Neuron (in vitro differentiated cells): ENCODE data around the gene ADRA2B.
"Not testable (repeated sequence)": the region's sequence is repeated elsewhere in the genome, so short reads cannot be mapped to it uniquely, and the experiment has no call there.

Experiments
- H2AFZ ChIP-seq: one replicate; pipeline ENCODE4 v1.6.1; 2013; ENCODE audit warnings: low read depth, mild to moderate bottlenecking, inconsistent platforms, low read length, moderate library complexity
- H3K27me3 ChIP-seq: one replicate; pipeline ENCODE4 v1.6.1; 2013; ENCODE audit warnings: low read length; ENCODE audit not compliant: insufficient read depth
- H3K36me3 ChIP-seq: one replicate; pipeline ENCODE4 v1.6.1; 2013; ENCODE audit warnings: low read length; ENCODE audit not compliant: insufficient read depth
- H3K4me1 ChIP-seq: one replicate; pipeline ENCODE4 v1.6.1; 2013; ENCODE audit warnings: low read length; ENCODE audit not compliant: insufficient read depth
- H3K4me3 ChIP-seq: 2 replicates; pipeline ENCODE4 v1.5.1; 2013; ENCODE audit warnings: mild to moderate bottlenecking, low read length, moderate library complexity
- H3K9me3 ChIP-seq: one replicate; pipeline ENCODE4 v1.6.1; 2013; ENCODE audit warnings: low read length

Gene ADRA2B

DNA sequence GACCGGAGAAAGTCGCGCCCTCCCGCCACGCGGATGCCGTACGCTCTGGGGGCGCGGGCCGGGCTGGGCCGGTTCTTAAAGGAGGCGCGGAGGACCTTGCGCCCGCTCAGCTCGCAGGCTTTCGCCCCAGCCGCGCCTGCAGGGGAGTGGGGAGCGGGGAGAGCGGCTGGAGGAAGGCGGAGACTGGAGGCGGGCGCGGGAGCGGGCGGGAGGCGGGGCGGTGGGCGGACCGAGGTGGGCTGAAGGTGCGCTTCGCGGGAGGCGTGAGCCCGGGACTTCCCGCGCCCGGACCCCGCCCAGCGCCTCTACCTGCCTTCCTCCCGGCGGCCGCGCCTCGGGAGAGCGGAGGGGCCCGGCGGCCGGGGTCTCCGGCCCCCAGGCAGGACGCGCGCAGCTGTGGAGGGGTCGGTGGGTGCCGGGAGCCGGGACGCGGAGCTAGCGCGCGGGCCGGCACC, at the start of gene ADRA2B:
ADRA2B (minus strand) TSS at position 148 of the 455 bp plus-strand sequence. CDS start 422 bp downstream, outside the sequence.
- Histone ChIP-seq H3K4me1 (no peaks in the 10 kb centered on the region), H2AFZ (peak within 1 kb of the TSS; percentile 68), H3K27me3 (peaks cover 84% of the 10 kb centered on the region), H3K36me3 (no peaks in the 10 kb centered on the region), H3K4me3 (peak within 1 kb of the TSS; percentile 14), H3K9me3 (peaks cover 15% of the 10 kb centered on the region)

DNA sequence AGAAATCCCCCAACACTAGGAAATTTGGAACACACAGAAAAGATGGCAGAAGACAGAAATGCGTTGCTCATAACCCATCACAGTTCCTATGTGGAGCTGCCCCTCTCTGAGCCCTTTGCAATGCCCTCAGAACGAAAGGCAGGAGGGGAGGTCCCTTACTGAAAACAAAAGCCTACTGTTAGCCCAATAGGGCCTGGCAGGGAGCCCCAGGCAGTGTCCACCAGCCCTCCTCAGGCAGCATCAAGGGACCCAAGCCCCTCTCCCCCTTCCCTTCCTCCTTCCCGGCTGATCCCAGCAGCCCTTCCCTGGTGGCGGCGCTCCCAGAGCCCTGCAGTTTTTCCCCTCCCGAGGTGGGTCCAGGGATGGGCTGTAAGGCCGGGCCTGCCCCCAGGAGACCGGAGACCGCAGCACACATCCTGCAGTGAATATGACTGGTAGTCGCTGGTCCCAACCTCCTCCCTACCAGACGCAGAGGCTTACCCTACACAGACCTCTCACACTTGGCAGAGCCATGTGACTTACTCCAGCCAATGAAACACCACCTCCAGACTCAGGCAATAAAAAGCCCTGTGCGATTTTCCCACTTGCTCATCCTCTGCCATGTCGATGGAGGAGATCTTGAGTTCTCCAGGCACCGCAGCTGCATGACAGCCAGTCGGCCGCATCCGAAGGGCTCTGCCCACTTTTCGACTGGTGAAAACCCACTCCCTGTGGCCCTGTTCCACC, 48.3 kb upstream of the ADRA2B start:
- Histone ChIP-seq H3K4me3 (no peak overlapping the region), H3K4me1 (no peaks in the 10 kb centered on the region), H3K9me3 (no peaks in the 10 kb centered on the region), H2AFZ (no peak overlapping the region), H3K27me3 (no peaks in the 10 kb centered on the region), H3K36me3 (no peaks in the 10 kb centered on the region)

DNA sequence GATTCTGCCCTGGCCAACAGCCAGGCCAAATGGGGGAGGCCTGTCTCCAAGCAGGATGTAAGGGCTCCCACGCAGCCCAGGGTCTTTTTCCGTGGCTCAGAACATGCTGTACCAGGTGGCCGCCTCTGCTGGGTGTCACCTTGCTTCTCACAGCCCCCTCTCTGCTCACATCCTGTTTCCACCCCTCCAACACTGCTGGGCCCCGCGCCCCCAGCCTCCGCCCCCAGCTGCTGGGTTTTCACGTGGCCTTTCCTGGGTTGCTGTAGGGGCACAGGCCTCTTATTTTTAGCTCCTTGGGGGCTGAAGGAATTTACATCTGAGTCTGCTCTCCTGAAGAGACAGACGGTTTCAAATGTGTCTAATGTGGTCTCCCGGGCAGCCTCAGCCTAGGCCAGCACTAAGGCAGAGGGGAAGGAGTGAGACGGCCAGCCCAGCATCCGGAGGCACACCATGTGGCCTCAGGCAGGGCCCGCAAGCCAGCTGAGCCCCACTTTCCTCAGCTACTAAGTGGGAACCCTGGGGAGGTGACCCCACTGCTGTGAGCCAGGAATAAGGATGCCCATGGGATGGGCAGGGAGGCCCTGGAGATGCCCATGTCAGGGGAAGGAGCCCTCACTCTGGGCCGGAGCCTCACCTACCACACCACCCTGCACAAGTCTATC, 47.5 kb upstream of the ADRA2B start:
- no peaks in the 10 kb centered on the region for H3K4me1 ChIP-seq
- no peaks in the 10 kb centered on the region for H3K36me3 ChIP-seq
- H3K4me3 ChIP-seq = no peak overlapping the region
- peak overlapping the region; percentile 41 for H2AFZ ChIP-seq
- H3K27me3 ChIP-seq = no peaks in the 10 kb centered on the region
- no peaks in the 10 kb centered on the region for H3K9me3 ChIP-seq

- Histone ChIP-seq H3K4me1 (no peaks in the 10 kb centered on the region), H3K4me3 (no peak overlapping the region), H3K27me3 (no peaks in the 10 kb centered on the region), H3K9me3 (no peaks in the 10 kb centered on the region), H2AFZ (peak overlapping the region; percentile 41), H3K36me3 (no peaks in the 10 kb centered on the region)
These were observed 47.0 kb upstream of the ADRA2B start for GRCh38 chr2:96163415-96163767.

DNA sequence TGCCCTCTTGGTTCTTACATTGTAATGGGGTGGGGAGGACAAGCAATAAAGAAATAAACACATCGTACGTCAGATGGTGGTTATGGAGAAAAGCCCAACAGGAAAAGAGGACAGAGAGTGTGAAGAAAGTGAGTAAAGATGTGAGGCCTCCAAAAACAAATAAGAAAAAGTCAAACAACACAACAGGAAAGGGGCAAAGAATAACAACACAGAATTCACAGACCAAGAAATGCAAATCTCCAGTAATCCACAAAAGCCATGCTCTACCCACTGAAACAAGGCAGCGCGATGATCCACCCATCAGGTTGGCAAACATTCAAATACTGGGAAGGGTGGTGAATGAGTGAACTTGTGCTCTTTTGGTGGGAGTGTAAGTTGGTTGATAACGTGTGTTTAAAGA, 45.5 kb upstream of the ADRA2B start:
- Histone ChIP-seq H3K4me3 (no peak overlapping the region), H2AFZ (no peak overlapping the region), H3K27me3 (no peaks in the 10 kb centered on the region), H3K4me1 (no peaks in the 10 kb centered on the region), H3K9me3 (no peaks in the 10 kb centered on the region), H3K36me3 (no peaks in the 10 kb centered on the region)

- not testable (repeated sequence) for H3K4me1 ChIP-seq, H2AFZ ChIP-seq, H3K27me3 ChIP-seq, H3K9me3 ChIP-seq, H3K36me3 ChIP-seq, H3K4me3 ChIP-seq
These were observed 44.0 kb upstream of the ADRA2B start for GRCh38 chr2:96160366-96160765.

- H3K4me3 ChIP-seq = no peak overlapping the region
- H3K27me3 ChIP-seq = no peaks in the 10 kb centered on the region
- H3K36me3 ChIP-seq = no peaks in the 10 kb centered on the region
- no peak overlapping the region for H2AFZ ChIP-seq
- no peaks in the 10 kb centered on the region for H3K9me3 ChIP-seq
- H3K4me1 ChIP-seq = no peaks in the 10 kb centered on the region
These were observed 42.9 kb upstream of the ADRA2B start for GRCh38 chr2:96159084-96159830.

DNA sequence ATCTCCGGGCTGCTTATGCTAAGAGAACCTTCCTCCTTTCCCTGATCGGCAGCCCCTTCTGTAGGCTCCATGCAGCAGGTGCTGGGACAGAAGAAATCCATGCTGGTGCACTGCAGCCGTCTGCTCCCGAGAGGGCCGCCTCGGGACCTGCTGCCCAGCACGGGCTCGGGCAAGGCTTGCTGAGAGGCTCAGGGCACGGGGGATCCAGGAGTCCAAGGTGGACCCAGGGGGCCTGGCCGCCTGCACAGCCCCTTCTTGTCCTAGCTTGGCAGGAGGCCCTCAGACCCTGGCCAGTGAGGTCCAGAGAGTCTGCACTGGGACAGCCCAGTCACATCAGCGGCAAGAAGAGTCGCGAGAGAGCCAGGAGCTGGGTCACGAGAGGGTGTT, 42.2 kb upstream of the ADRA2B start:
- H3K27me3 ChIP-seq = no peaks in the 10 kb centered on the region
- H3K4me1 ChIP-seq = peaks cover 5% of the 10 kb centered on the region
- no peak overlapping the region for H3K4me3 ChIP-seq
- no peak overlapping the region for H2AFZ ChIP-seq
- no peaks in the 10 kb centered on the region for H3K36me3 ChIP-seq
- H3K9me3 ChIP-seq = no peaks in the 10 kb centered on the region

GRCh38 chr2:96157649-96158553, 41.5 kb upstream of the ADRA2B start:
- Histone ChIP-seq H2AFZ (no peak overlapping the region), H3K9me3 (no peaks in the 10 kb centered on the region), H3K36me3 (no peaks in the 10 kb centered on the region)

GRCh38 chr2:96156926-96157648, 40.7 kb upstream of the ADRA2B start:
- H3K27me3 ChIP-seq = no peaks in the 10 kb centered on the region

More at GRCh38 chr2:96157649-96158553, 41.5 kb upstream of the ADRA2B start:
- Histone ChIP-seq H3K4me1 (peaks cover 11% of the 10 kb centered on the region), H3K27me3 (no peaks in the 10 kb centered on the region), H3K4me3 (no peak overlapping the region)

GRCh38 chr2:96156011-96156820, 39.8 kb upstream of the ADRA2B start:
- Histone ChIP-seq H2AFZ (no peak overlapping the region), H3K27me3 (no peaks in the 10 kb centered on the region), H3K4me3 (no peak overlapping the region), H3K9me3 (no peaks in the 10 kb centered on the region), H3K4me1 (peaks cover 22% of the 10 kb centered on the region), H3K36me3 (no peaks in the 10 kb centered on the region)

More at GRCh38 chr2:96156926-96157648, 40.7 kb upstream of the ADRA2B start:
- Histone ChIP-seq H2AFZ (no peak overlapping the region), H3K9me3 (no peaks in the 10 kb centered on the region), H3K4me3 (no peak overlapping the region), H3K4me1 (peaks cover 19% of the 10 kb centered on the region), H3K36me3 (no peaks in the 10 kb centered on the region)
